K562 (cell line): ENCODE data around the gene HOXB3. TPM values are rescaled to one million over a fixed set of nuclear protein-coding genes. Genes with fewer than 3 reads are reported as not detected.

Source experiments
- BACH1 ChIP-seq: fragments of 200-800 bp; sonication (Bioruptor generic); IDR thresholded peaks from 2 replicates; pipeline ENCODE4 v1.6.1; 2016; ENCODE audit warnings: missing genetic modification characterization, missing compliant biosample characterization
- BHLHE40 ChIP-seq: IDR thresholded peaks from 2 replicates; pipeline ENCODE4 v1.6.1; 2011; ENCODE audit warnings: low read length, improper control_type of control experiment
- BMI1 ChIP-seq: fragments of 150-350 bp; IDR thresholded peaks from 2 replicates; pipeline ENCODE4 v1.6.1; 2014; ENCODE audit warnings: low read length
- CSDE1 ChIP-seq, 2 experiments: fragments of 450-650 bp; IDR thresholded peaks; 2 replicates each; pipeline ENCODE4 v1.6.1; 2016; ENCODE audit warnings: mild to moderate bottlenecking in 1 of 2
- ETV5 ChIP-seq: sonication (generic); formaldehyde crosslinking; IDR thresholded peaks from 2 replicates; pipeline ENCODE4 v1.4.0; 2020; ENCODE audit warnings: low read depth, mild to moderate bottlenecking, missing genetic modification reagents
- FOXM1 ChIP-seq, 2 experiments: fragments of 450-650 bp in 1 of 2; sonication (generic) in 1 of 2; formaldehyde crosslinking in 1 of 2; IDR thresholded peaks; 2 replicates each; pipeline versions ENCODE4 v1.6.1 to v1.9.0; 2017 to 2022; ENCODE audit warnings: low read depth in 2 of 2, mild to moderate bottlenecking in 2 of 2, missing genetic modification reagents in 1 of 2, moderate library complexity in 1 of 2
- GABPB1 ChIP-seq: sonication (generic); formaldehyde crosslinking; IDR thresholded peaks from 2 replicates; pipeline ENCODE4 v1.8.0; 2022; ENCODE audit warnings: mild to moderate bottlenecking, missing genetic modification reagents
- HNRNPL ChIP-seq: fragments of 200-400 bp; formaldehyde crosslinking; IDR thresholded peaks from 2 replicates; pipeline ENCODE4 v1.6.1; 2017; ENCODE audit warnings: low read depth, mild to moderate bottlenecking, low read length
- MTA2 ChIP-seq: fragments of 450-650 bp; IDR thresholded peaks from 2 replicates; pipeline ENCODE4 v1.6.1; 2016; ENCODE audit warnings: low read depth
- MYC ChIP-seq, 2 experiments: fragments of 250-450 bp in 1 of 2; sonication (Bioruptor Pico) in 1 of 2; IDR thresholded peaks; 2 replicates each; pipeline versions ENCODE4 v1.5.1 to v1.6.1; 2012 to 2021; ENCODE audit warnings: low read depth in 2 of 2, borderline replicate concordance in 1 of 2, improper control_type of control experiment in 1 of 2, low read length in 1 of 2, mild to moderate bottlenecking in 1 of 2, moderate library complexity in 1 of 2
- NCOA6 ChIP-seq: fragments of 450-650 bp; IDR thresholded peaks from 2 replicates; pipeline ENCODE4 v1.6.1; 2017; ENCODE audit warnings: mild to moderate bottlenecking
- OTX1 ChIP-seq: fragments of 450-650 bp; formaldehyde crosslinking; IDR thresholded peaks from 2 replicates; pipeline ENCODE4 v1.4.0; 2022; ENCODE audit warnings: mild to moderate bottlenecking
- POU5F1 ChIP-seq: fragments of 150-350 bp; IDR thresholded peaks from 2 replicates; pipeline ENCODE4 v1.6.1; 2014; ENCODE audit warnings: borderline replicate concordance, low read length, low read depth, mild to moderate bottlenecking; ENCODE audit not compliant: partially characterized antibody
- PTBP1 ChIP-seq: fragments of 200-400 bp; formaldehyde crosslinking; IDR thresholded peaks from 2 replicates; pipeline ENCODE4 v1.6.1; 2017; ENCODE audit warnings: low read depth, low read length
- RBM34 ChIP-seq: fragments of 200-400 bp; formaldehyde crosslinking; IDR thresholded peaks from 2 replicates; pipeline ENCODE4 v1.6.1; 2018; ENCODE audit warnings: low read length, borderline replicate concordance; ENCODE audit not compliant: insufficient read depth
- RCOR1 ChIP-seq, 2 experiments: IDR thresholded peaks; 2 replicates each; pipeline ENCODE4 v1.6.1; 2012; ENCODE audit warnings: low read depth in 2 of 2, low read length in 2 of 2, borderline replicate concordance in 1 of 2, improper control_type of control experiment in 1 of 2
- RHOXF2B ChIP-seq: fragments of 250-450 bp; sonication (Bioruptor Pico); conservative IDR thresholded peaks from 2 replicates; pipeline ENCODE4 v1.5.1; 2021
- SMAD4 ChIP-seq: fragments of 250-450 bp; sonication (Bioruptor Pico); conservative IDR thresholded peaks from 2 replicates; pipeline ENCODE4 v1.8.0; 2021; ENCODE audit warnings: inconsistent platforms, mild to moderate bottlenecking, moderate library complexity
- TARDBP ChIP-seq: fragments of 450-650 bp; IDR thresholded peaks from 2 replicates; pipeline ENCODE4 v1.6.1; 2016
- ZNF3 ChIP-seq: fragments of 250-450 bp; sonication (Bioruptor Pico); IDR thresholded peaks from 2 replicates; pipeline ENCODE4 v1.5.0; 2021; ENCODE audit warnings: mild to moderate bottlenecking, moderate library complexity
- ZNF584 ChIP-seq: fragments of 200-800 bp; sonication (Bioruptor generic); IDR thresholded peaks from 2 replicates; pipeline ENCODE4 v1.6.1; 2016; ENCODE audit warnings: low read depth, mild to moderate bottlenecking, missing genetic modification characterization, missing compliant biosample characterization
- ZNF586 ChIP-seq: fragments of 450-650 bp; formaldehyde crosslinking; conservative IDR thresholded peaks from 2 replicates; pipeline ENCODE4 v1.4.0; 2020; ENCODE audit warnings: mild to moderate bottlenecking, moderate library complexity
- polyA plus RNA-seq, 8 experiments: library from polyadenylated mRNA; depleted of rRNA in 4 of 8; stranded (reverse) in 5 of 8; unstranded in 3 of 8; fragments of >200 nt; fragmentation: Nextera tagmentation in 2 of 8; fragmentation: Illumina TruSeq in 1 of 8; extraction: Ambion mirVana in 2 of 8; extraction: Trizol in 1 of 8; gene quantifications; 2 replicates each; pipeline versions ENCODE4 v1.2.1 to v1.2.3, GENCODE V29; 2011 to 2014; ENCODE audit warnings: inconsistent platforms in 1 of 8, missing spikeins in 1 of 8
- total RNA-seq, 7 experiments: library from RNA; depleted of rRNA in 6 of 7; stranded (reverse); fragments of >200 nt in 6 of 7; fragmentation: Illumina TruSeq in 2 of 7; extraction: Trizol in 2 of 7; gene quantifications; 2 replicates each; pipeline versions ENCODE4 v1.2.1 to v1.2.3, GENCODE V29; 2011 to 2021; ENCODE audit warnings: low replicate concordance in 1 of 7
- TF ChIP-seq, protein P1 (sequence below): fragments of 200-400 bp; formaldehyde crosslinking; IDR thresholded peaks from 2 replicates; pipeline ENCODE4 v1.6.1; 2017; ENCODE audit warnings: mild to moderate bottlenecking, low read depth, low read length, moderate library complexity

HOXB3 gene
- total and polyA plus RNA-seq, 9 of the 15 experiments (the other 6 are each of a cell fraction or from before 2014, with no cell fraction given), result 2.4 to 41.3 (median 20.2) TPM

GRCh38 chr17:48628649-48629410 is 38.8 kb upstream of the HOXB3 start (continued):
- no peak for TF ChIP-seq ZNF3
- no peak for TF ChIP-seq RCOR1 (IDR thresholded peaks at IDR 0.05; ENCODE audit: borderline replicate concordance in 1 of 2, low read depth in 2 of 2, low read length in 2 of 2)
- no peak for TF ChIP-seq NCOA6
- no peak for TF ChIP-seq HNRNPL
- TF ChIP-seq ZNF584 (CRISPR knock-in tag), result no peak
- no peak for TF ChIP-seq GABPB1 (CRISPR knock-in tag)
- no peak for TF ChIP-seq POU5F1
- TF ChIP-seq RHOXF2B (CRISPR knock-in tag), result no peak
- no peak for TF ChIP-seq FOXM1 (IDR thresholded peaks at IDR 0.05; ENCODE audit: low read depth)
- TF ChIP-seq FOXM1 (CRISPR knock-in tag; IDR thresholded peaks at IDR 0.05; ENCODE audit: low read depth), result 0 out of 2 replicates have a peak, but pooled peaks have one; percentile 42
- TF ChIP-seq TARDBP, result no peak
- TF ChIP-seq MYC (IDR thresholded peaks at IDR 0.05; ENCODE audit: low read depth, low read length), result no peak
- TF ChIP-seq MYC (CRISPR knock-in tag; IDR thresholded peaks at IDR 0.05; ENCODE audit: borderline replicate concordance, low read depth), result no peak
- TF ChIP-seq BHLHE40, result no peak
- TF ChIP-seq MTA2, result no peak
- TF ChIP-seq SMAD4 (CRISPR knock-in tag), result 0 out of 2 replicates have a peak, but pooled peaks have one; percentile 22
- no peak for TF ChIP-seq ZNF586 (CRISPR knock-in tag)
- TF ChIP-seq PTBP1, result no peak
- TF ChIP-seq, protein P1, sequence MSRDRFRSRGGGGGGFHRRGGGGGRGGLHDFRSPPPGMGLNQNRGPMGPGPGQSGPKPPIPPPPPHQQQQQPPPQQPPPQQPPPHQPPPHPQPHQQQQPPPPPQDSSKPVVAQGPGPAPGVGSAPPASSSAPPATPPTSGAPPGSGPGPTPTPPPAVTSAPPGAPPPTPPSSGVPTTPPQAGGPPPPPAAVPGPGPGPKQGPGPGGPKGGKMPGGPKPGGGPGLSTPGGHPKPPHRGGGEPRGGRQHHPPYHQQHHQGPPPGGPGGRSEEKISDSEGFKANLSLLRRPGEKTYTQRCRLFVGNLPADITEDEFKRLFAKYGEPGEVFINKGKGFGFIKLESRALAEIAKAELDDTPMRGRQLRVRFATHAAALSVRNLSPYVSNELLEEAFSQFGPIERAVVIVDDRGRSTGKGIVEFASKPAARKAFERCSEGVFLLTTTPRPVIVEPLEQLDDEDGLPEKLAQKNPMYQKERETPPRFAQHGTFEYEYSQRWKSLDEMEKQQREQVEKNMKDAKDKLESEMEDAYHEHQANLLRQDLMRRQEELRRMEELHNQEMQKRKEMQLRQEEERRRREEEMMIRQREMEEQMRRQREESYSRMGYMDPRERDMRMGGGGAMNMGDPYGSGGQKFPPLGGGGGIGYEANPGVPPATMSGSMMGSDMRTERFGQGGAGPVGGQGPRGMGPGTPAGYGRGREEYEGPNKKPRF, result no peak
- TF ChIP-seq CSDE1 (IDR thresholded peaks at IDR 0.05), result no peak
- 0 out of 2 replicates have a peak, but pooled peaks have one; percentile 17 for TF ChIP-seq ETV5 (CRISPR knock-in tag)
- no peak for TF ChIP-seq BMI1
- TF ChIP-seq OTX1 (CRISPR knock-in tag), result 0 out of 2 replicates have a peak, but pooled peaks have one; percentile 19
- TF ChIP-seq RBM34, result no peak
- TF ChIP-seq BACH1 (tag), result no peak
